ENCODE results near the gene GUSB. TPM values are rescaled to one million over a fixed set of nuclear protein-coding genes. Genes with fewer than 3 reads are reported as not detected.

Gene GUSB
- total and polyA plus RNA-seq, 2 of the 8 experiments (the other 6 are each of a cell fraction or from before 2014, with no cell fraction given) = 43.6 to 71.3 TPM

- no peak for TF ChIP-seq NANOG (IDR thresholded peaks at IDR 0.05; ENCODE audit: insufficient read depth, low read depth, low read length, poor library complexity, severe bottlenecking)
These were observed 30.0 kb downstream of the GUSB start (continued) for GRCh38 chr7:65951837-65952578.

Measured in H1 (cell line).